GM06990 (cell line): Measurements from ENCODE around the gene ADAMTS16.

Source experiments
- DNase-seq: peaks from one replicate; pipeline ENCODE4 v3.0.0-alpha.2; 2011; ENCODE audit not compliant: insufficient read length; ENCODE audit errors: extremely low read depth
- H3K27me3 ChIP-seq: replicated peaks from 2 replicates; pipeline ENCODE4 v1.6.0; 2011; ENCODE audit warnings: low read length; ENCODE audit not compliant: control insufficient read depth, insufficient read depth
- H3K36me3 ChIP-seq: 2 replicates; pipeline ENCODE4 v1.5.1; 2011; ENCODE audit warnings: low read length; ENCODE audit not compliant: control insufficient read depth, insufficient read depth
- H3K4me3 ChIP-seq: replicated peaks from 2 replicates; pipeline ENCODE4 v1.5.1; 2011; ENCODE audit warnings: low read depth, mild to moderate bottlenecking, control low read depth, low read length
- CTCF ChIP-seq: IDR thresholded peaks from 2 replicates; pipeline ENCODE4 v1.5.1; 2011; ENCODE audit warnings: low read length, control low read depth, mild to moderate bottlenecking, inconsistent platforms; ENCODE audit not compliant: insufficient read depth, poor library complexity, severe bottlenecking

Gene ADAMTS16

GRCh38 chr5:5221724-5222123, 81.6 kb downstream of the ADAMTS16 start:
- Histone ChIP-seq H3K4me3 (no peak overlapping the region), H3K36me3 (no peaks in the 10 kb centered on the region), H3K27me3 (no peaks in the 10 kb centered on the region)
- no peak for DNase-seq
- no peak for TF ChIP-seq CTCF

- H3K36me3 ChIP-seq = no peaks in the 10 kb centered on the region
- no peak for TF ChIP-seq CTCF
- H3K27me3 ChIP-seq = no peaks in the 10 kb centered on the region
- no peak overlapping the region for H3K4me3 ChIP-seq
- no peak for DNase-seq
These were observed 91.4 kb downstream of the ADAMTS16 start for GRCh38 chr5:5231576-5231975.

GRCh38 chr5:5234912-5235311, 94.8 kb downstream of the ADAMTS16 start:
- no peak for TF ChIP-seq CTCF
- no peaks in the 10 kb centered on the region for H3K27me3 ChIP-seq
- no peak for DNase-seq
- no peak overlapping the region for H3K4me3 ChIP-seq
- no peaks in the 10 kb centered on the region for H3K36me3 ChIP-seq

GRCh38 chr5:5235685-5236084, 95.6 kb downstream of the ADAMTS16 start:
- TF ChIP-seq CTCF = no peak
- no peak overlapping the region for H3K4me3 ChIP-seq
- H3K36me3 ChIP-seq = no peaks in the 10 kb centered on the region
- no peak for DNase-seq
- H3K27me3 ChIP-seq = no peaks in the 10 kb centered on the region

- TF ChIP-seq CTCF = no peak
- no peak for DNase-seq
- no peaks in the 10 kb centered on the region for H3K36me3 ChIP-seq
- H3K4me3 ChIP-seq = no peak overlapping the region
- no peaks in the 10 kb centered on the region; the same call in 1 of the 2 replicates for H3K27me3 ChIP-seq
These were observed 99.1 kb downstream of the ADAMTS16 start for GRCh38 chr5:5239191-5239590.

GRCh38 chr5:5240234-5240633, 100.1 kb downstream of the ADAMTS16 start:
- H3K36me3 ChIP-seq = no peaks in the 10 kb centered on the region
- H3K4me3 ChIP-seq = no peak overlapping the region
- no peaks in the 10 kb centered on the region; the same call in 1 of the 2 replicates for H3K27me3 ChIP-seq
- TF ChIP-seq CTCF = no peak
- no peak for DNase-seq
